GM12878 (cell line): ENCODE measurements around the gene ERC2. TPM values are rescaled to one million over a fixed set of nuclear protein-coding genes. Genes with fewer than 3 reads are reported as not detected.

Experiments used
- CEBPB ChIP-seq, 2 experiments: fragments of 150-350 bp in 1 of 2; IDR thresholded peaks; 2 replicates each; pipeline ENCODE4 v1.6.1; 2012 to 2014; ENCODE audit warnings: low read depth in 2 of 2, low read length in 2 of 2, borderline replicate concordance in 1 of 2, inconsistent platforms in 1 of 2
- E4F1 ChIP-seq: fragments of 450-650 bp; IDR thresholded peaks from 2 replicates; pipeline ENCODE4 v1.6.1; 2018; ENCODE audit warnings: borderline replicate concordance, mild to moderate bottlenecking; ENCODE audit not compliant: partially characterized antibody
- MYC ChIP-seq: IDR thresholded peaks from 2 replicates; pipeline ENCODE4 v1.6.1; 2011; ENCODE audit warnings: mild to moderate bottlenecking, low read length, moderate library complexity, inconsistent platforms; ENCODE audit not compliant: insufficient read depth, insufficient replicate concordance, insufficient read length, severe bottlenecking
- PAX5 ChIP-seq: IDR thresholded peaks from 2 replicates; pipeline ENCODE4 v1.6.1; 2011; ENCODE audit warnings: low read depth, low read length, borderline replicate concordance
- ZBED1 ChIP-seq: IDR thresholded peaks from 2 replicates; pipeline ENCODE4 v1.6.1; 2016; ENCODE audit warnings: borderline replicate concordance
- polyA plus RNA-seq, 11 experiments: library from polyadenylated mRNA; depleted of rRNA in 4 of 11; unstranded in 6 of 11; stranded (reverse) in 5 of 11; fragments of >200 nt; fragmentation: Nextera tagmentation in 4 of 11; fragmentation: Illumina TruSeq in 1 of 11; extraction: Ambion mirVana in 4 of 11; extraction: Trizol in 1 of 11; gene quantifications; 1 replicate in 1 of 11; 2 replicates in 10 of 11; pipeline versions ENCODE4 v1.2.1 to v1.2.3, GENCODE V29; 2011 to 2016; ENCODE audit warnings: inconsistent platforms in 2 of 11, missing spikeins in 2 of 11, low read depth in 1 of 11
- total RNA-seq, 4 experiments: library from RNA; depleted of rRNA in 3 of 4; stranded (reverse); fragments of >200 nt in 3 of 4; fragmentation: Illumina TruSeq in 1 of 4; extraction: Trizol in 1 of 4; gene quantifications; 2 replicates each; pipeline versions ENCODE4 v1.2.1 to v1.2.3, GENCODE V29; 2013 to 2021
- TF ChIP-seq, protein P1 (sequence below), 3 experiments: IDR thresholded peaks in 2 of 3; conservative IDR thresholded peaks in 1 of 3; 2 replicates each; pipeline ENCODE4 v1.5.1; 2011; ENCODE audit warnings: low read depth in 3 of 3, low read length in 3 of 3, mild to moderate bottlenecking in 3 of 3, control low read depth in 2 of 3, moderate library complexity in 2 of 3, inconsistent platforms in 1 of 3, mixed read lengths in 1 of 3; ENCODE audit not compliant: control insufficient read depth in 2 of 3, insufficient read depth in 1 of 3; ENCODE audit errors: extremely low read depth in 1 of 3
- TF ChIP-seq, protein P2 (sequence below): fragments of 450-650 bp; formaldehyde crosslinking; IDR thresholded peaks from 2 replicates; pipeline ENCODE4 v1.4.0; 2020; ENCODE audit warnings: mild to moderate bottlenecking, moderate library complexity
- TF ChIP-seq, protein P3 (sequence below): IDR thresholded peaks from 2 replicates; pipeline ENCODE4 v1.6.1; 2012; ENCODE audit warnings: low read depth, low read length, improper control_type of control experiment

ERC2 gene
- total and polyA plus RNA-seq, 10 of the 15 experiments (the other 5 are each of a cell fraction or from before 2014, with no cell fraction given) = 0.06 to 1.4 (median 0.12) TPM; not detected in 3

DNA sequence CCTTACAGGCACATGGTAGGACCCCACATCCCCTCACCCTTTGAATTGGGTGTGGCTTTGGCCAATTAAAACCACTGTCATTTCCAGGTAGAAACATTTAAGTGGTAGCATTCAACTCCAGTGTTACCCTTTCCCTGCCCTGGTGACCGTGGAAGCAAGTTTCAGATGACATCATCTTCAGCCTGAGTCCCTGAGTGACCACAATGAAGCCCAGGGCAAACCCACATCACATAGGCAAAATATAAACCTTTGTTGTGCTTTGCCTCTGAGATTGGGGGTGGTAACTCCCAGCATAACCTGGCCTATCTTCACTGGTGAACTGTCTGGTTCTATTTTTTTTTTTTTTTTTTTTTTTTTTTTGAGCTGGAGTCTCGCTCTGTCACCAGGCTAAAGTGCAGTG lies 577.2 kb downstream of the ERC2 start (continued):
- TF ChIP-seq CEBPB (IDR thresholded peaks at IDR 0.05; ENCODE audit: borderline replicate concordance in 1 of 2, low read depth in 2 of 2, low read length in 2 of 2) (no peak), MYC (no peak), E4F1 (no peak), ZBED1 (no peak), PAX5 (no peak)
- TF ChIP-seq, protein P1, sequence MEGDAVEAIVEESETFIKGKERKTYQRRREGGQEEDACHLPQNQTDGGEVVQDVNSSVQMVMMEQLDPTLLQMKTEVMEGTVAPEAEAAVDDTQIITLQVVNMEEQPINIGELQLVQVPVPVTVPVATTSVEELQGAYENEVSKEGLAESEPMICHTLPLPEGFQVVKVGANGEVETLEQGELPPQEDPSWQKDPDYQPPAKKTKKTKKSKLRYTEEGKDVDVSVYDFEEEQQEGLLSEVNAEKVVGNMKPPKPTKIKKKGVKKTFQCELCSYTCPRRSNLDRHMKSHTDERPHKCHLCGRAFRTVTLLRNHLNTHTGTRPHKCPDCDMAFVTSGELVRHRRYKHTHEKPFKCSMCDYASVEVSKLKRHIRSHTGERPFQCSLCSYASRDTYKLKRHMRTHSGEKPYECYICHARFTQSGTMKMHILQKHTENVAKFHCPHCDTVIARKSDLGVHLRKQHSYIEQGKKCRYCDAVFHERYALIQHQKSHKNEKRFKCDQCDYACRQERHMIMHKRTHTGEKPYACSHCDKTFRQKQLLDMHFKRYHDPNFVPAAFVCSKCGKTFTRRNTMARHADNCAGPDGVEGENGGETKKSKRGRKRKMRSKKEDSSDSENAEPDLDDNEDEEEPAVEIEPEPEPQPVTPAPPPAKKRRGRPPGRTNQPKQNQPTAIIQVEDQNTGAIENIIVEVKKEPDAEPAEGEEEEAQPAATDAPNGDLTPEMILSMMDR (IDR thresholded peaks at IDR 0.05 in 2 of 3, conservative IDR thresholded peaks at IDR 0.05 in 1 of 3; ENCODE audit: control insufficient read depth in 2 of 3, extremely low read depth in 1 of 3, insufficient read depth in 1 of 3, low read depth in 3 of 3, low read length in 3 of 3) = no peak
- TF ChIP-seq, protein P2, sequence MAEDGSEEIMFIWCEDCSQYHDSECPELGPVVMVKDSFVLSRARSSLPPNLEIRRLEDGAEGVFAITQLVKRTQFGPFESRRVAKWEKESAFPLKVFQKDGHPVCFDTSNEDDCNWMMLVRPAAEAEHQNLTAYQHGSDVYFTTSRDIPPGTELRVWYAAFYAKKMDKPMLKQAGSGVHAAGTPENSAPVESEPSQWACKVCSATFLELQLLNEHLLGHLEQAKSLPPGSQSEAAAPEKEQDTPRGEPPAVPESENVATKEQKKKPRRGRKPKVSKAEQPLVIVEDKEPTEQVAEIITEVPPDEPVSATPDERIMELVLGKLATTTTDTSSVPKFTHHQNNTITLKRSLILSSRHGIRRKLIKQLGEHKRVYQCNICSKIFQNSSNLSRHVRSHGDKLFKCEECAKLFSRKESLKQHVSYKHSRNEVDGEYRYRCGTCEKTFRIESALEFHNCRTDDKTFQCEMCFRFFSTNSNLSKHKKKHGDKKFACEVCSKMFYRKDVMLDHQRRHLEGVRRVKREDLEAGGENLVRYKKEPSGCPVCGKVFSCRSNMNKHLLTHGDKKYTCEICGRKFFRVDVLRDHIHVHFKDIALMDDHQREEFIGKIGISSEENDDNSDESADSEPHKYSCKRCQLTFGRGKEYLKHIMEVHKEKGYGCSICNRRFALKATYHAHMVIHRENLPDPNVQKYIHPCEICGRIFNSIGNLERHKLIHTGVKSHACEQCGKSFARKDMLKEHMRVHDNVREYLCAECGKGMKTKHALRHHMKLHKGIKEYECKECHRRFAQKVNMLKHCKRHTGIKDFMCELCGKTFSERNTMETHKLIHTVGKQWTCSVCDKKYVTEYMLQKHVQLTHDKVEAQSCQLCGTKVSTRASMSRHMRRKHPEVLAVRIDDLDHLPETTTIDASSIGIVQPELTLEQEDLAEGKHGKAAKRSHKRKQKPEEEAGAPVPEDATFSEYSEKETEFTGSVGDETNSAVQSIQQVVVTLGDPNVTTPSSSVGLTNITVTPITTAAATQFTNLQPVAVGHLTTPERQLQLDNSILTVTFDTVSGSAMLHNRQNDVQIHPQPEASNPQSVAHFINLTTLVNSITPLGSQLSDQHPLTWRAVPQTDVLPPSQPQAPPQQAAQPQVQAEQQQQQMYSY (CRISPR knock-in tag) = no peak
- TF ChIP-seq, protein P3, sequence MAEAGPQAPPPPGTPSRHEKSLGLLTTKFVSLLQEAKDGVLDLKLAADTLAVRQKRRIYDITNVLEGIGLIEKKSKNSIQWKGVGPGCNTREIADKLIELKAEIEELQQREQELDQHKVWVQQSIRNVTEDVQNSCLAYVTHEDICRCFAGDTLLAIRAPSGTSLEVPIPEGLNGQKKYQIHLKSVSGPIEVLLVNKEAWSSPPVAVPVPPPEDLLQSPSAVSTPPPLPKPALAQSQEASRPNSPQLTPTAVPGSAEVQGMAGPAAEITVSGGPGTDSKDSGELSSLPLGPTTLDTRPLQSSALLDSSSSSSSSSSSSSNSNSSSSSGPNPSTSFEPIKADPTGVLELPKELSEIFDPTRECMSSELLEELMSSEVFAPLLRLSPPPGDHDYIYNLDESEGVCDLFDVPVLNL = no peak
